HEK293 (cell line): ENCODE results near the gene NECTIN4.

Experiments used
- CTCF ChIA-PET: fragments of 350-600 bp; formaldehyde crosslinking; extraction: SDS; loops from one replicate; lab custom pipeline; 2021; ENCODE audit warnings: antibody characterized with exemption; lab: Yijun Ruan, JAX
- POLR2A ChIA-PET: fragments of 300-600 bp; formaldehyde crosslinking; extraction: SDS; loops from one replicate; lab custom pipeline; 2020; ENCODE audit warnings: antibody characterized with exemption, inconsistent platforms; lab: Yijun Ruan, JAX
- H3K27ac ChIP-seq: fragments of 200-500 bp; sonication (Bioruptor generic); 2 replicates; pipeline ENCODE4 v1.5.1; 2014; ENCODE audit warnings: low read depth, low read length, control low read depth, inconsistent platforms; ENCODE audit errors: extremely low read depth
- H3K36me3 ChIP-seq, 2 experiments: fragments of 200-500 bp in 1 of 2; sonication (Bioruptor generic) in 1 of 2; 1 replicate in 1 of 2; 2 replicates in 1 of 2; pipeline ENCODE4 v1.5.1; 2014 to 2017; ENCODE audit warnings: inconsistent platforms in 2 of 2, low read length in 2 of 2; ENCODE audit not compliant: control insufficient read depth in 2 of 2, insufficient read depth in 1 of 2
- H3K4me1 ChIP-seq: fragments of 200-500 bp; sonication (Bioruptor generic); 2 replicates; pipeline ENCODE4 v1.5.1; 2014; ENCODE audit warnings: mild to moderate bottlenecking, low read length, inconsistent platforms; ENCODE audit not compliant: control insufficient read depth, insufficient read depth
- H3K4me3 ChIP-seq: 2 replicates; pipeline ENCODE4 v1.5.1; 2011; ENCODE audit warnings: low read depth, mild to moderate bottlenecking, control low read depth, low read length, moderate library complexity
- H3K9me3 ChIP-seq: fragments of 200-500 bp; sonication (Bioruptor generic); 2 replicates; pipeline ENCODE4 v1.5.1; 2014; ENCODE audit warnings: low read depth, low read length, inconsistent platforms; ENCODE audit not compliant: control insufficient read depth, insufficient read depth
- CTCF ChIP-seq: fragments of 450-650 bp; formaldehyde crosslinking; IDR thresholded peaks from 2 replicates; pipeline ENCODE4 v1.5.1; 2016; ENCODE audit warnings: missing biosample characterization, missing genetic modification characterization
- EGR2 ChIP-seq: fragments of 450-650 bp; formaldehyde crosslinking; IDR thresholded peaks from 2 replicates; pipeline ENCODE4 v1.5.1; 2016; ENCODE audit warnings: low read depth, missing biosample characterization, missing genetic modification characterization
- PRDM1 ChIP-seq: fragments of 450-650 bp; formaldehyde crosslinking; IDR thresholded peaks from 2 replicates; pipeline ENCODE4; 2016; ENCODE audit warnings: missing biosample characterization, missing genetic modification characterization
- PRDM10 ChIP-seq: fragments of 450-650 bp; formaldehyde crosslinking; IDR thresholded peaks from 2 replicates; pipeline ENCODE4 v1.5.1; 2016; ENCODE audit warnings: missing biosample characterization, missing genetic modification characterization
- SP2 ChIP-seq: fragments of 450-650 bp; formaldehyde crosslinking; IDR thresholded peaks from 2 replicates; pipeline ENCODE4 v1.5.1; 2016; ENCODE audit warnings: missing biosample characterization, missing genetic modification characterization
- ZBTB20 ChIP-seq: fragments of 450-650 bp; formaldehyde crosslinking; IDR thresholded peaks from 2 replicates; pipeline ENCODE4 v1.5.1; 2016; ENCODE audit warnings: missing biosample characterization, missing genetic modification characterization
- ZBTB49 ChIP-seq: fragments of 450-650 bp; formaldehyde crosslinking; IDR thresholded peaks from 2 replicates; pipeline ENCODE4 v1.5.1; 2016; ENCODE audit warnings: missing biosample characterization, missing genetic modification characterization, low read depth
- ZBTB8A ChIP-seq: fragments of 450-650 bp; formaldehyde crosslinking; IDR thresholded peaks from 2 replicates; pipeline ENCODE4 v1.5.1; 2016; ENCODE audit warnings: missing biosample characterization, missing genetic modification characterization
- ZFHX2 ChIP-seq: fragments of 450-650 bp; formaldehyde crosslinking; conservative IDR thresholded peaks from 2 replicates; pipeline ENCODE4 v1.5.1; 2016; ENCODE audit warnings: missing biosample characterization, missing genetic modification characterization
- ZNF10 ChIP-seq: fragments of 450-650 bp; formaldehyde crosslinking; IDR thresholded peaks from 2 replicates; pipeline ENCODE4 v1.5.1; 2017; ENCODE audit warnings: missing biosample characterization, missing genetic modification characterization
- ZNF146 ChIP-seq: fragments of 450-650 bp; formaldehyde crosslinking; IDR thresholded peaks from 2 replicates; pipeline ENCODE4 v1.5.1; 2016; ENCODE audit warnings: missing biosample characterization, missing genetic modification characterization
- ZNF202 ChIP-seq: fragments of 450-650 bp; formaldehyde crosslinking; IDR thresholded peaks from 2 replicates; pipeline ENCODE4 v1.5.1; 2016; ENCODE audit warnings: missing biosample characterization, missing genetic modification characterization, borderline replicate concordance
- ZNF221 ChIP-seq: fragments of 450-650 bp; formaldehyde crosslinking; IDR thresholded peaks from 2 replicates; pipeline ENCODE4 v1.5.1; 2017; ENCODE audit warnings: missing biosample characterization, missing genetic modification characterization, borderline replicate concordance
- ZNF23 ChIP-seq: fragments of 450-650 bp; formaldehyde crosslinking; IDR thresholded peaks from 2 replicates; pipeline ENCODE4 v1.5.1; 2016; ENCODE audit warnings: missing biosample characterization, missing genetic modification characterization, borderline replicate concordance
- ZNF248 ChIP-seq: fragments of 450-650 bp; formaldehyde crosslinking; IDR thresholded peaks from 2 replicates; pipeline ENCODE4 v1.5.1; 2017; ENCODE audit warnings: missing biosample characterization, missing genetic modification characterization
- ZNF311 ChIP-seq: fragments of 450-650 bp; formaldehyde crosslinking; IDR thresholded peaks from 2 replicates; pipeline ENCODE4 v1.5.1; 2017; ENCODE audit warnings: missing biosample characterization, missing genetic modification characterization, borderline replicate concordance
- ZNF335 ChIP-seq: fragments of 450-650 bp; formaldehyde crosslinking; conservative IDR thresholded peaks from 2 replicates; pipeline ENCODE4 v1.5.1; 2016; ENCODE audit warnings: missing biosample characterization, missing genetic modification characterization
- ZNF510 ChIP-seq: fragments of 450-650 bp; formaldehyde crosslinking; IDR thresholded peaks from 2 replicates; pipeline ENCODE4 v1.5.1; 2018; ENCODE audit warnings: mild to moderate bottlenecking, missing genetic modification characterization, missing biosample characterization; ENCODE audit not compliant: insufficient replicate concordance
- ZNF513 ChIP-seq: fragments of 450-650 bp; IDR thresholded peaks from 2 replicates; pipeline ENCODE4 v1.5.1; 2018; ENCODE audit warnings: missing biosample characterization, missing genetic modification characterization
- ZNF561 ChIP-seq: fragments of 450-650 bp; IDR thresholded peaks from 2 replicates; pipeline ENCODE4 v1.5.1; 2018; ENCODE audit warnings: missing biosample characterization, missing genetic modification characterization, borderline replicate concordance
- ZNF596 ChIP-seq: fragments of 450-650 bp; IDR thresholded peaks from 2 replicates; pipeline ENCODE4 v1.5.0; 2018; ENCODE audit warnings: missing biosample characterization, mild to moderate bottlenecking, missing genetic modification characterization, moderate library complexity
- ZNF670 ChIP-seq: fragments of 450-650 bp; formaldehyde crosslinking; IDR thresholded peaks from 2 replicates; pipeline ENCODE4 v1.5.1; 2016; ENCODE audit warnings: missing biosample characterization, missing genetic modification characterization, low read depth
- ZNF843 ChIP-seq: fragments of 450-650 bp; formaldehyde crosslinking; IDR thresholded peaks from 2 replicates; pipeline ENCODE4 v1.5.1; 2016; ENCODE audit warnings: missing biosample characterization, missing genetic modification characterization

NECTIN4 gene

GRCh38 chr1:161121042-161121650 lies 31.8 kb upstream of the NECTIN4 start:
- H3K4me3 ChIP-seq, result no peak overlapping the region
- no peak overlapping the region for H3K27ac ChIP-seq
- no peaks in the 10 kb centered on the region for H3K9me3 ChIP-seq
- POLR2A ChIA-PET, result interaction anchor here (0.7 to 1.0 kb wide), 2 partner anchors 9 to 75 kb away, joined by 3 read pairs; partner anchors contain the start of gene USF1
- TF ChIP-seq EGR2 (tag by site-specific recombination) (0 out of 2 replicates have a peak, but pooled peaks have one; percentile 32), PRDM1 (tag by site-specific recombination) (0 out of 2 replicates have a peak, but pooled peaks have one; percentile 11), ZFHX2 (peak; percentile 65), ZNF202 (tag by site-specific recombination) (no peak)
- H3K36me3 ChIP-seq, result peaks cover 20 to 73% of the 10 kb centered on the region in 2 experiments
- peaks cover 7% of the 10 kb centered on the region for H3K4me1 ChIP-seq
- CTCF ChIA-PET, result interaction anchor here (0.5 to 1.0 kb wide), 4 partner anchors 18 to 44 kb away, joined by 3 read pairs; partner anchors contain the start of gene KLHDC9

GRCh38 chr1:161119092-161119903 lies 29.9 kb upstream of the NECTIN4 start:
- peaks cover 14 to 58% of the 10 kb centered on the region in 2 experiments for H3K36me3 ChIP-seq
- peak overlapping the region; percentile 26 for H3K27ac ChIP-seq
- ChIA-PET POLR2A (interaction anchor here (0.6 kb wide), 1 partner anchor 43 kb away, joined by 5 read pairs; no protein-coding TSS in a partner anchor), CTCF (interaction anchor here (0.9 kb wide), 1 partner anchor 14 kb away, joined by 3 read pairs; no protein-coding TSS in a partner anchor)
- H3K4me1 ChIP-seq, result peaks cover 9% of the 10 kb centered on the region
- H3K4me3 ChIP-seq, result no peak overlapping the region
- no peaks in the 10 kb centered on the region for H3K9me3 ChIP-seq
- TF ChIP-seq ZNF23 (tag by site-specific recombination) (no peak), ZNF146 (no peak), ZBTB8A (tag by site-specific recombination) (no peak), ZBTB20 (tag by site-specific recombination) (0 out of 2 replicates have a peak, but pooled peaks have one; percentile 27), ZNF561 (no peak), ZNF10 (tag by site-specific recombination) (no peak), ZNF221 (tag by site-specific recombination) (no peak), ZNF670 (no peak), ZNF513 (0 out of 2 replicates have a peak, but pooled peaks have one; percentile 7), ZNF843 (no peak), SP2 (tag by site-specific recombination) (no peak), ZBTB49 (tag by site-specific recombination) (no peak), ZNF596 (tag by site-specific recombination) (no peak), ZNF510 (tag by site-specific recombination) (no peak), ZNF335 (tag by site-specific recombination) (peak; percentile 47), PRDM1 (tag by site-specific recombination) (no peak), ZNF311 (no peak), ZNF248 (tag by site-specific recombination) (no peak), CTCF (tag by site-specific recombination) (peak; percentile 33), PRDM10 (no peak)
